GM12878 (cell line): Measurements from ENCODE around the gene COA1. TPM values are rescaled to one million over a fixed set of nuclear protein-coding genes. Genes with fewer than 3 reads are reported as not detected.
A peak's percentile ranks its signal among the peaks of the same experiment; 100 is the strongest.

Source experiments
- ATAC-seq: fragments of 200-7000 bp; cut with Tn5 transposase; 3 replicates; pipeline ENCODE4 v1.9.1; 2020; ENCODE audit warnings: mild to moderate bottlenecking, moderate library complexity
- BruUV-seq: library from RNA; stranded (reverse); fragments of 400-500 nt; replicated peaks from 2 replicates; lab custom pipeline; 2021; lab: Mats Ljungman, UMichigan
- CTCF ChIA-PET: fragments of 300-600 bp; sonication (Branson Sonifier 250); formaldehyde crosslinking; extraction: SDS; loops from one replicate; lab custom pipeline; 2021; ENCODE audit warnings: inconsistent platforms; lab: Yijun Ruan, JAX
- POLR2A ChIA-PET: fragments of 350-600 bp; formaldehyde crosslinking; extraction: SDS; loops from one replicate; lab custom pipeline; 2021; ENCODE audit warnings: inconsistent platforms; lab: Charles Lee
- RAD21 ChIA-PET: fragments of 300-600 bp; sonication (Branson Sonifier 250); formaldehyde crosslinking; loops from one replicate; lab custom pipeline; 2023; ENCODE audit warnings: antibody characterized with exemption; ENCODE audit not compliant: unreplicated experiment; lab: Charles Lee
- SMC1A ChIA-PET: fragments of 300-600 bp; sonication (Branson Sonifier 250); formaldehyde crosslinking; loops from one replicate; lab custom pipeline; 2023; ENCODE audit not compliant: unreplicated experiment, uncharacterized antibody; lab: Charles Lee
- DNase-seq: peaks from one replicate; pipeline ENCODE4 v3.0.0-alpha.2; 2011; ENCODE audit warnings: low read depth, low spot score
- FAIRE-seq: peaks from 3 replicates; lab custom pipeline; 2011; peaks lifted over from hg19 to GRCh38; lab: Jason Lieb, UNC
- H2AFZ ChIP-seq: 2 replicates; pipeline ENCODE4 v1.6.0; 2011; ENCODE audit warnings: low read depth, low read length, control low read depth; ENCODE audit not compliant: control insufficient read depth
- H3K27ac ChIP-seq: 2 replicates; pipeline ENCODE4 v1.5.1; 2011; ENCODE audit warnings: control low read depth; ENCODE audit not compliant: control insufficient read depth, insufficient read depth
- H3K27me3 ChIP-seq, 2 experiments: replicated peaks in 1 of 2; 2 replicates each; pipeline versions ENCODE4 v1.6.0 to v1.6.1; 2011; ENCODE audit warnings: low read length in 1 of 2; ENCODE audit not compliant: control insufficient read depth in 2 of 2, insufficient read depth in 2 of 2
- H3K36me3 ChIP-seq, 2 experiments: 2 replicates each; pipeline ENCODE4 v1.5.1; 2011; ENCODE audit warnings: low read length in 1 of 2; ENCODE audit not compliant: control insufficient read depth in 2 of 2, insufficient read depth in 2 of 2
- H3K4me1 ChIP-seq: 2 replicates; pipeline ENCODE4 v1.6.1; 2011; ENCODE audit warnings: mild to moderate bottlenecking, low read length, moderate library complexity, mixed read lengths; ENCODE audit not compliant: control insufficient read depth, insufficient read depth
- H3K4me2 ChIP-seq: 2 replicates; pipeline ENCODE4 v1.6.0; 2011; ENCODE audit warnings: control low read depth; ENCODE audit not compliant: control insufficient read depth, insufficient read depth
- H3K4me3 ChIP-seq: fragments of 200-600 bp; sonication (generic); 2 replicates; pipeline ENCODE4 v1.5.1; 2016
- H3K79me2 ChIP-seq: 2 replicates; pipeline ENCODE4 v1.6.0; 2011; ENCODE audit warnings: low read length; ENCODE audit not compliant: control insufficient read depth, insufficient read depth
- H3K9ac ChIP-seq: 2 replicates; pipeline ENCODE4 v1.8.0; 2011; ENCODE audit warnings: low read length, control low read depth, mixed read lengths; ENCODE audit not compliant: control insufficient read depth, insufficient read depth
- H3K9me3 ChIP-seq: replicated peaks from 3 replicates; pipeline ENCODE4 v1.5.1; 2011; ENCODE audit warnings: mild to moderate bottlenecking, low read length; ENCODE audit not compliant: control insufficient read depth, insufficient read depth
- H4K20me1 ChIP-seq: 2 replicates; pipeline ENCODE4 v1.6.0; 2011; ENCODE audit not compliant: control insufficient read depth, insufficient read depth
- IKZF1 ChIP-seq: fragments of 450-650 bp; conservative IDR thresholded peaks from 2 replicates; pipeline ENCODE4 v1.6.1; 2017; ENCODE audit warnings: antibody characterized with exemption, mild to moderate bottlenecking
- NRF1 ChIP-seq: conservative IDR thresholded peaks from 2 replicates; pipeline ENCODE4 v1.6.1; 2011; ENCODE audit warnings: mild to moderate bottlenecking, low read depth, low read length, improper control_type of control experiment
- POLR2AphosphoS5 ChIP-seq: IDR thresholded peaks from 2 replicates; pipeline ENCODE4 v1.6.1; 2011; ENCODE audit warnings: mild to moderate bottlenecking, low read length, inconsistent platforms
- RAD21 ChIP-seq: IDR thresholded peaks from 2 replicates; pipeline ENCODE4 v1.6.1; 2011; ENCODE audit warnings: mild to moderate bottlenecking, low read depth, low read length, moderate library complexity; ENCODE audit not compliant: insufficient read depth
- ZNF24 ChIP-seq: fragments of 450-650 bp; IDR thresholded peaks from 2 replicates; pipeline ENCODE4 v1.6.1; 2017; ENCODE audit warnings: antibody characterized with exemption, mild to moderate bottlenecking
- WGBS: methylation state at CpG from one replicate; pipeline ENCODE4 v1.1.6; 2016; ENCODE audit warnings: low lambda C conversion rate; ENCODE audit not compliant: insufficient replicate concordance, insufficient coverage; ENCODE audit errors: missing lambda C conversion rate; 5-methylcytosine and 5-hydroxymethylcytosine counted together
- in situ Hi-C: fragments of 300-500 bp; cut with MboI; formaldehyde crosslinking; loops from 9 replicates; pipeline ENCODE4 v1.14.3; 2018; ENCODE audit warnings: mixed read lengths
- intact Hi-C: fragments of 100-400 bp; cut with micrococcal nuclease; formaldehyde crosslinking; loops from one replicate; pipeline ENCODE4 v1.14.2; 2022; ENCODE audit not compliant: unreplicated experiment
- polyA plus RNA-seq, 11 experiments: library from polyadenylated mRNA; depleted of rRNA in 4 of 11; unstranded in 6 of 11; stranded (reverse) in 5 of 11; fragments of >200 nt; fragmentation: Nextera tagmentation in 4 of 11; fragmentation: Illumina TruSeq in 1 of 11; extraction: Ambion mirVana in 4 of 11; extraction: Trizol in 1 of 11; gene quantifications; 1 replicate in 1 of 11; 2 replicates in 10 of 11; pipeline versions ENCODE4 v1.2.1 to v1.2.3, GENCODE V29; 2011 to 2016; ENCODE audit warnings: inconsistent platforms in 2 of 11, missing spikeins in 2 of 11, low read depth in 1 of 11
- total RNA-seq, 4 experiments: library from RNA; depleted of rRNA in 3 of 4; stranded (reverse); fragments of >200 nt in 3 of 4; fragmentation: Illumina TruSeq in 1 of 4; extraction: Trizol in 1 of 4; gene quantifications; 2 replicates each; pipeline versions ENCODE4 v1.2.1 to v1.2.3, GENCODE V29; 2013 to 2021

The COA1 gene
- total and polyA plus RNA-seq, 10 of the 15 experiments (the other 5 are each of a cell fraction or from before 2014, with no cell fraction given), result 83.1 to 258 (median 111) TPM

DNA sequence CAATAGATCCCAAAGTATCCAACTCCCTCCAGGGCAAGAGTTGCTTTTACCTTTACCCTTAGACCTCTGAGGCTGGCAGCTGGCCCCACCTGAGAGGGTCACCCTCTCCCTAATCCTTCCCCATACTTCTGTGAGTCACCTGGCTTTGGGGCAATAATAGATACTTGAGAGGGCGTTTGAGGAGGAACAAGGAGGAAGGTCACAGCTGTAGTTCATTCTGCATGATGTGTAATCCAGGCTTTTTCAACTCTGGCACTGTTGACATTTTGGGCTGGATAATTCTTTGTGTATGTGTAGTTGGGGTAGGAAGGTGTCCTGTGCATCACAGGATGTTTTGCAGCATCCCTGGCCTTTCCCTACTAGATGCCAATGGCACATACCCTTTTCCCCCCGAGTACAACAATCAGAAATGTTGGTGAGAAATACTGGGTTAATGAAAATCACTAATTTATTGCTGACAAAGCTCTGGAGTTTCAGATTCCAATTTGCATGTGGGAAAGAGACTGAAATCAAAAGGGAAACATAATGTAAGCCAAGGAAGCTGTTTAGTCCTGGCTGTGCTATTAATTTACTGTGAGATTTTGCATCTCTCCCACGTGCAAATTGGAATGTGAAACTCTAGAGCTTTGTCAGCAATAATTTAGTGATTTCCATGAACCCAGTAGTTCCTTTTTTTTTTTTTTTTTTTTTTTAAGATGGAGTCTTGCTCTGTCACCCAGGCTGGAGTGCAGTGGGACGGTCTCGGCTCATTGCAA, 32.8 kb upstream of the COA1 start:
- CTCF ChIA-PET, result interaction anchor here (0.6 to 6.8 kb wide), 9 partner anchors 12 to 180 kb away, joined by 3 to 36 read pairs (median 3); partner anchors contain the start of genes COA1 and STK17A

DNA sequence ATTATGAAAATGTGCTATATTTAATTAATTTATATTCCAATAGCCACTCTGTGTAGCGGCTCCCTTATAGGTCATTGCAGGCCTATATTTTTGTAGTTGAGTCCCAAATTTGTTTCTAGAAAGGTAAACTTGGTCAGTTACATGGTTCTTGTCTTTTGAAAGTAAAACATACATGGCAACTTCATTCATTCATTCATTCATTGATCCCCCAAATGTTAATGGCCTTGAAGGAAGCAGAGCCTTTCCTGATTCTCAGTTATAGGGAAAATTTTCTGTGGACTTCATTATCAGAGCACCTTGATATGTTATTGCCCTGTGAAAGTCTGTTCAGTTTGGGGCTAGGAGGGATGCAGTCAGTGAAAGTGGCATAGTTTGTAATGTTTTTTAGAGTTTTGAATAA, 32.1 kb upstream of the COA1 start:
- ATAC-seq (no peak), FAIRE-seq (no peak)
- Histone ChIP-seq H2AFZ (no peak overlapping the region), H3K4me1 (peaks cover 48% of the 10 kb centered on the region), H3K27ac (no peak overlapping the region)
- BruUV-seq, result no TSS peak
- TF ChIP-seq ZNF24 (peak; percentile 85), POLR2AphosphoS5 (no peak), RAD21 (no peak)
- TF ChIP-seq, all 136 proteins: peak for 1
- Histone ChIP-seq H3K9ac (no peak overlapping the region), H3K9me3 (no peaks in the 10 kb centered on the region), H3K4me3 (no peak overlapping the region; the same call in 1 of the 2 replicates), H3K36me3 (no peaks in the 10 kb centered on the region), H3K4me2 (peak overlapping the region; percentile 35), H3K79me2 (peaks cover 44% of the 10 kb centered on the region), H3K27me3 (no peaks in the 10 kb centered on the region), H4K20me1 (no peaks in the 10 kb centered on the region)
- ChIA-PET SMC1A (interaction anchor here (0.7 to 9.8 kb wide), 13 partner anchors 11 to 189 kb away, joined by 3 to 84 read pairs (median 3); partner anchors contain the start of gene STK17A), CTCF (interaction anchor here (0.6 to 6.8 kb wide), 9 partner anchors 11 to 179 kb away, joined by 3 to 36 read pairs (median 7); partner anchors contain the start of genes COA1 and STK17A), POLR2A (interaction anchor here (0.7 to 3.1 kb wide), 5 partner anchors 11 to 177 kb away, joined by 3 to 13 read pairs (median 4); no protein-coding TSS in a partner anchor), RAD21 (interaction anchor here (1.2 to 5.9 kb wide), 9 partner anchors 11 to 826 kb away, joined by 3 to 49 read pairs (median 12); partner anchors contain the start of genes COA1 and STK17A)
- intact Hi-C loops (loop anchor here (5.0 kb wide), 1 partner anchor 34 kb away; the partner anchor contains the start of gene COA1), in situ Hi-C loops (no loop called here)
- no peak for DNase-seq
- 97% methylated on average over 1 of the region's 1 CpG for WGBS

More for the DNA sequence above, 32.8 kb upstream of the COA1 start:
- H3K9ac ChIP-seq, result no peak overlapping the region; the same call in 1 of the 2 replicates
- H3K4me3 ChIP-seq, result no peak overlapping the region
- BruUV-seq, result no TSS peak
- ChIA-PET RAD21 (interaction anchor here (0.7 to 5.9 kb wide), 10 partner anchors 11 to 827 kb away, joined by 3 to 49 read pairs (median 4); partner anchors contain the start of genes COA1 and STK17A), POLR2A (interaction anchor here (0.6 to 3.7 kb wide), 10 partner anchors 19 to 114 kb away, joined by 3 to 19 read pairs (median 3); partner anchors contain the start of gene COA1), SMC1A (interaction anchor here (0.7 to 9.8 kb wide), 14 partner anchors 12 to 190 kb away, joined by 3 to 84 read pairs (median 4); partner anchors contain the start of gene STK17A)
- H2AFZ ChIP-seq, result no peak overlapping the region
- peaks cover 46% of the 10 kb centered on the region for H3K79me2 ChIP-seq
- H3K4me2 ChIP-seq, result peak overlapping the region; percentile 36
- no peak for TF ChIP-seq NRF1
- 0 out of 2 replicates have a peak, but pooled peaks have one; percentile 14 for TF ChIP-seq IKZF1
- H3K4me1 ChIP-seq, result peaks cover 40% of the 10 kb centered on the region
- no peaks in the 10 kb centered on the region for H3K36me3 ChIP-seq
- H3K27ac ChIP-seq, result peak overlapping the region; percentile 18; the same call in 1 of the 2 replicates
- DNase-seq (no peak), FAIRE-seq (no peak), ATAC-seq (no peak)
- in situ Hi-C loops, result no loop called here
- intact Hi-C loops, result loop anchor here (2.0 to 5.0 kb wide), 2 partner anchors 35 to 77 kb away; partner anchors contain the start of gene COA1
- H4K20me1 ChIP-seq, result no peaks in the 10 kb centered on the region
- no peaks in the 10 kb centered on the region for H3K9me3 ChIP-seq
- WGBS, result 67% methylated on average over 5 of the region's 5 CpGs
- H3K27me3 ChIP-seq, result no peaks in the 10 kb centered on the region
